Stimulated activated CD4-positive, alpha-beta T cell treated with anti-CD3 and anti-CD28 coated beads, Interleukin-12 subunit alpha, Interleukin-12 subunit beta, amount 100 ng/mL, for 4 hours (primary cell): Measurements from ENCODE around the gene PLSCR2.
"Not testable (repeated sequence)": the region's sequence is repeated elsewhere in the genome, so short reads cannot be mapped to it uniquely, and the experiment has no call there.

ENCODE experiments used
- DNase-seq: peaks from one replicate; pipeline ENCODE4 v3.0.0-alpha.2; 2020

Gene PLSCR2

GRCh38 chr3:146469150-146470017 lies at the start of gene PLSCR2:
Gene PLSCR2, minus strand, starts transcription at chr3:146469561. Its CDS starts 9,657 bp downstream, at chr3:146459904.
- DNase-seq = peak; percentile 61

GRCh38 chr3:146517684-146518435 lies 48.5 kb upstream of the PLSCR2 start:
- no peak for DNase-seq

- no peak for DNase-seq
These were observed 44.2 kb upstream of the PLSCR2 start for GRCh38 chr3:146513386-146514051.

GRCh38 chr3:146511402-146512134 lies 42.2 kb upstream of the PLSCR2 start:
- DNase-seq = no peak

GRCh38 chr3:146507331-146508120 lies 38.2 kb upstream of the PLSCR2 start:
- DNase-seq = no peak

- DNase-seq = no peak
These were observed 36.2 kb upstream of the PLSCR2 start for GRCh38 chr3:146505516-146505915.

- no peak for DNase-seq
These were observed 35.3 kb upstream of the PLSCR2 start for GRCh38 chr3:146504498-146505197.

GRCh38 chr3:146503461-146504202 lies 34.3 kb upstream of the PLSCR2 start:
- DNase-seq = no peak

GRCh38 chr3:146502887-146503460 lies 33.6 kb upstream of the PLSCR2 start:
- DNase-seq = no peak

GRCh38 chr3:146501752-146502151 lies 32.4 kb upstream of the PLSCR2 start:
- no peak for DNase-seq

GRCh38 chr3:146499701-146500100 lies 30.3 kb upstream of the PLSCR2 start:
- no peak for DNase-seq

- DNase-seq = peak; percentile 6
These were observed 28.8 kb upstream of the PLSCR2 start for GRCh38 chr3:146498002-146498736.

- not testable (repeated sequence) for DNase-seq
These were observed 27.9 kb upstream of the PLSCR2 start for GRCh38 chr3:146497145-146497843.

GRCh38 chr3:146496726-146497125 lies 27.4 kb upstream of the PLSCR2 start:
- no peak for DNase-seq

- no peak for DNase-seq
These were observed 26.9 kb upstream of the PLSCR2 start for GRCh38 chr3:146496251-146496650.

- no peak for DNase-seq
These were observed 24.4 kb upstream of the PLSCR2 start for GRCh38 chr3:146493761-146494160.

GRCh38 chr3:146493221-146493620 lies 23.9 kb upstream of the PLSCR2 start:
- DNase-seq = no peak

GRCh38 chr3:146491303-146491702 lies 21.9 kb upstream of the PLSCR2 start:
- DNase-seq = no peak

GRCh38 chr3:146485297-146485696 lies 15.9 kb upstream of the PLSCR2 start:
- no peak for DNase-seq
